ENCODE measurements around the gene PXDC1.
A peak's percentile ranks its signal among the peaks of the same experiment; 100 is the strongest.
"Not testable (repeated sequence)": the region's sequence is repeated elsewhere in the genome, so short reads cannot be mapped to it uniquely, and the experiment has no call there.

PXDC1 gene

DNA sequence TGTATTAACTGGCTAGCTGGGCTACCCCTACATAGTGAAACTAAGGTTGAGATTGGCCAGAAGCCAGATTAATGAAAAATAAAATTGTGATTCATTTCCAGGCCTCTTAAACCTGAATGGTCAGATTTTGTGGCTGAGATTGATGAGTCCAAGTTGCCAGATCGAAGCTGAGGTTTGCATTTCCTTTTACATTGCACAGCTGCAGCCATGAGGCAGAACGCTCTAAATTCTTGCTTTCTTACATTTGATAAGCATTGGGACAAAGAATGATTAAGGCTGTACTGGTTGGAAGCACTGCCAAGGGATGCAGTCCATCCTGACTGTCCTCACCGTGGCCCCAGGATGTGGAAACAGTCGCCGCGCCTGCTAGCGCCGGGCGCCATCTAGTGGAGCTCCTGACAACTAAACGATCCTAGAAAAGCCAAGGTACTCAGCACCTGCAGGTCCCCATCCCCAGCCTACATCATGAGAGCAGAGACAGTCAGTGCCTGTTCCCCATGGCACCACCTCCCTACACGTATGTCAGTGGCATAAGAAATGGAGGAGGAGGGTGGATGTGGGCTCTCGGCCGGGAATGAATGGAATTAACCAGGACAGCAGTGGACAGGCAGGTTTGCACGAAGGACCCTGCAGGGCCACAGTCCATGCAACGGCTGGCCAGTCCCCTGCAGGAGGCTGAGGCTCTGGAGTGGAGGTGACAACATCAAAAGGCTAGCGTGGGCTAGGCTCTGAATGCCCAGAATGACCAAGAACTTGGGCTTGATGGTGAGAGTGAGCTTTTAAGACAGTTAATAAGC, 19.0 kb downstream of the PXDC1 start:
- DNase-seq (ENCODE audit: low read depth, low spot score), result peak; percentile 37

DNA sequence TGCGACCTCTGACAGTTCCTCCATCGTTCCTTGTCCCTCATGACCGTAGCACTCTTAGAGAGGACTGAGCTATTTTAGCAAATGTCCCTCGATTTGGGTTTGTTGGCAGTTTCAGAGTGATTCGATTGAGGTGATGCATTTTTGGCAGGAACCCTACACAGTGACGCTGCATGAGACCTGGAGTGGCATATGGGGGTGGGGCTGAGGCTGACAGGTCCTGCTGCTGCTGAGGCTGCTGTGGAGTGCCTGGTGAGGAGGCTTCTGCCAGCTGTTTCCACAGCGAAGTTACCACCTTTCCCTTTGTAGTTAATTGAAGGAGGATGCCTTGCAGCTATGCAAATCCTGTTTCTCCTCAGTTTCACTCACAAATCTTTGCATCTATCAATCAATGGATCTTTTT, 19.8 kb downstream of the PXDC1 start:
- no peak for DNase-seq (ENCODE audit: low read depth, low spot score)

DNA sequence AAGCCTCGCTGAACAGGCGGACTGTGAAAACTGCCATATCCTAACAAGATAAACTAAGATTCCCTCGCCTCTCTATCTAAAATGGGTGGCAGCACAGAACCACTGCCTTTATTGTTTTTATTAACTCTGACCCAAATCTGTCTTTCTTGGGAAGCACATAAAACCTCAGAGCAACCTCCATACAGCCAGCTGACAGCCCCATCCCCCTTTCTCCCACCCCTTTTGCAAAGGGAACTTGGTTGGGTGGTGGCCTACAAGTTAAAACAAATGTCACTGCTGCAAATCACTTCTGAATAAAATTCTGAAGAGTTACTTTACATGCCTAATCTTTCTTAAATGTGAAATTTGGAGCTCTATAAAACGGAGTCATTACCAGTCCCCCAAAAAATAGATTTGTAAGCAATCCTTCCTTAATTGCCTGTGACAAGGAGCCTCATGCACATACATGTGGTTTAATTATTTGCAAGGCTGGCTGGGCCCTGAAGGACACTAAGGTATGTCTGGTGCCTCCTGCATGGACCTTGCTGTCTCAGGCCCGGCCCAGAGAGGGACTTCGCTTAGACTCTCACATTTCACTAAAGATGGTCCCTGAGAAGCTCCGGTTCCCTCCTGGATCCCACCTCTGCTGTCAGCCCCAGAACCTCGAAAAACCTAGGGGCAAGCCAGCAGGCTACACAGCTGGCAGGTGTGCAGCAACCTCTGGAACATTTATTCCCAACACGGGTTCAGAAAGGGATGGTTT, 21.7 kb downstream of the PXDC1 start:
- DNase-seq (ENCODE audit: low read depth, low spot score), result no peak

DNA sequence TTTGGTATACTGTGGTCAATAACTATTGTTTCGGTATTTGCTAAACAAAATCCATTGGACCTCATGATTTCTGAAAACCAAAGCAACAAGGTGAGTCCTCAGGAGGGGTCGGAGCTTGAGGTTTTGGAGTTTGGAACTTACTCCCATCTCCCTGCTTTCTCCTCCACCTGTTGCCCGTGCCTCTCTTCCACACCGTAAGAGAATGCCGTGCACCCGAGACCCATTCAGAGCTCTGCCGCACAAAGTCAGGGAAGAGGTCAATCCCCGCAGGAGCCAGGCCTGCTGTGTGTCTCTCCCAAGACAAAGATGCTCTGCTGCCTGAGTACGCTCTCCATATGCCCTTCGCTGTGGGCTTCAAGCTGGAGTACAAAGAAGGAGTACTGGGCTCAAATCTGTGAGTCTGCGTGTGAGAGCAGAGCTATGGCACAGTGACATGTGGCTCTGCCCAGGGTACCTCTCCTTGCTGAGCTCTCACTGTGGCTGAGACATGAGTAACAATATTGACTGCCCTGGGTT, 23.9 kb downstream of the PXDC1 start:
- DNase-seq (ENCODE audit: low read depth, low spot score), result no peak

DNA sequence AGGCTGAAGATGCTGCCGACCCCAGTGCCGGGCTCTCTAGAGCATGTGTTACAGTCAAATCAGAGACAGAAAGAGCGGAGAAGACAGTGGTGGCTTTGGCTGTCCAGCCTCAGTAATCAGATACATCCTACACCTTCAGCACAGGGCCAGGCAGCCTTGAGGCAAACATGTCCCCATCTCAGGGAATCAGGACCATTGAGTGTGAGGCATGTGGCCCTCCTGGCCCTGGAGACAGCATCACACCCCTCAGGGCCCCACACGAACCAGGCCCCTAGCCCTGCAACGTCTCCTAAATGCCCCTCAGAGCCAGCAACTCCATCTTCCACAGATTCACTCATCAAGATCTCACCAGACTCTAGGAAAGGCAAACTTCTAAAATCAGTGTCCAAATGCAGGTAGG, 24.5 kb downstream of the PXDC1 start:
- no peak for DNase-seq (ENCODE audit: low read depth, low spot score)

DNA sequence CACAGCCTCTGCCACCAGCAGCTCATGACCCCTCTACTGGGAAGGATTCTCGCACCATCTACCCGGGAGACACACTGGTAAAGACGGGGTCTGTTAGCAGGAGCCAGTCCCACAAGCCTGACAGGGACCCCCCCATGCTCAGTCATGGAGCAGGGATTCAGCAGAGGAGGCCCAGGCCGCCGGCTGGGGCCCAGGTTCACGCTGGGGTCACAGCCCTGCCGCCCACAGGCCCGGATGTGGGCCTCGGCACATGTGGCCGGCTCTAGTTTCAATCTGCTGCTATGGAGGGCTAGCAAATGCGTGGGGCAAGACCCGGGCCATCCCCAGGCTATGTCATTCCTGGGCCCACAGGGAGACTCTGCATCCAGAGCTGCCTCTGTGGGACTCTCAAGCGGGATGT, 25.1 kb downstream of the PXDC1 start:
- no peak for DNase-seq (ENCODE audit: low read depth, low spot score)

DNA sequence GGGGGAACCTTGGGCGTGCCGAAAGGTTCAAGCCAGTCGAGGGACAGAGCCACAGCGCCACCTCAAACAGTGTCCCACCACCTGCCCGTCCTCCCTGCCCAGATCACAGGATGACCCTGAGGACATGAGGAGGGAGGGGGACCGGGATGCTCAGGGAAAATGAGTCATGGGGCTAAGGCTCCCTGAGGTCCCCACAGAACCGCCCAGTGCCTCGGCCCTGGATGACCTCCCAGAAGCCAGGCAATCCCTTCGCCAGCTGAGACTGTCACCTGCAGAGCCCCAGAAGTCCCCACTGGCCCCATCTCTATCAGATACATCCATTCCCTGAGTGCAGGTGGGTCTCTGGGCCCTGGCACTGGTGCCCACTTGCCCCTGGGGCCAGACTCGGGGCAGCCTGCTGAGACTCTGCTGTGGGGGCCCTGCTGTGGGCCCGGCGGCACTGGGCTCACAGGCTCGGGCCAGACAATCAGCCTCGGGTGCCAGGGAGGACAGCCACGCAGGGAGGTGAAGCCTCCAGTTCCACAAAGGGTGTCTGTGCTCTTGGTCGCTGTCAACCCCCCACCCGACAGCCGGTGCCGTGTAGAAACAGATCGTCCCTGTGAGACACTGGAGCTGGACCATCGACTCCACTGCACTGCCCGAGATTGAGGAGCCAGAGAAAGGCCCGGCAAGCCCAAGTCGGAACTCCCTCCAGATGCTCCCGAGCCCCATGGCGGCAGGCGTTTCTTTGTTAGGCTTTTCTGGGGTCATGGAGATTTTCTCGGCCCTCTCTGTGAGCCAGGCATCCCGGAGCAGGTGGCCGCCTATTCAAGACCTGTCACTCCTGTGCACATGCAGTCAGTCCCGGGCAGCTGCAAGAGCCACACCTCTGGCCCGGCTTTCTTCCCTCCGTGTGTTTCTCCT, 26.1 kb downstream of the PXDC1 start:
- no peak for DNase-seq (ENCODE audit: low read depth, low spot score)

DNA sequence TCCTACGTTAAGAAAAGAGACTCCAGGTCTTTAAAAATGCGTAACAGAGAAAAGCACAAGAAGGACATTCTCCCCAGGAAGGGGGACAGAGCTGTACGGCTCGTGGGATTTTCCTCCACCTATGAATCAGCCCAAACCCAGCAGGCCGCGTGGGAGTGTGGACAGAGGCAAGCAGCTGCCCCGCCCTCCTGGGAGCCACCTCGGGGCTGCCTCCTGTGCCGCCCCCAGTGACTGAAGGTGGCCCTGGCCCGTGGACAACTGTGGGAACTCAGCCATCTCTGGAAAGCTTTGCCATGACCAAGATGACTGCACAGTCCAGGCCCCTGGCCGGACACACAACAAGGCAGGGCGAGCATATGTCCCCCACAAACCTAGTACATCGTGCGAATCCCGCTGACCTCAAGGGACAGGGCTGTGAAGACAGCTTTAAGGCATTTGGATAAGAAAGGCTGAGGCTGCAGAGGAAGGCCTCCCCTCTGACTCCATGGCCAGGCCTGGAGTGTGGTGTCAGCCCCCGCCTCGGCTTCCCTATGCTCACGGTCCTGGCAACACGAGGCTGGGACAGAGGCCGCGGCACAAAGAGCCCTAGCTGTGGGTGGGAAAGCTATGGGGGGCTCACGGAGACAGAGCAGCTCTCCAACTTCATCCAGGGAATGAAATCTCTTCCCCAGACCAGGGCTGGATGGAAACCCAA, 26.9 kb downstream of the PXDC1 start:
- DNase-seq (ENCODE audit: low read depth, low spot score), result no peak

DNA sequence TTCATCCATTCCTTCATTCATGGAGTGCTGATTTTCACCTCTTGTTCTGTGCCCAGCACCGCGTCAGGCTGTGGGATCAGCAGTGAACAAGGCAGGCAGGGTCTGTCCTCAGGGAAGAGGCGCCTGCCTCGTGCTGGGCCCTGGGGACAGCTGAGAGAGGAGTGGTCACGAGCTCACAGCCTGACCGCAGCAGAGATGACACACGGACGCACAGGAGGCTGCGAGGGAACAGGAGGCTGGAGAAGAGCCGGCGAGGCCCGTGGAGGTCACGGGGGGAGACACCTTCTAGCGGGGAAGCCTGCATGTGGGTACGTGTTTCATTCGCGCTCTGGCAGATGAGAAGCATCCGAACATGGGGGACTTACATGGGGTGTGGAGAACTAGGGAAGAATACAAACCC, 27.5 kb downstream of the PXDC1 start:
- DNase-seq (ENCODE audit: low read depth, low spot score), result no peak

DNA sequence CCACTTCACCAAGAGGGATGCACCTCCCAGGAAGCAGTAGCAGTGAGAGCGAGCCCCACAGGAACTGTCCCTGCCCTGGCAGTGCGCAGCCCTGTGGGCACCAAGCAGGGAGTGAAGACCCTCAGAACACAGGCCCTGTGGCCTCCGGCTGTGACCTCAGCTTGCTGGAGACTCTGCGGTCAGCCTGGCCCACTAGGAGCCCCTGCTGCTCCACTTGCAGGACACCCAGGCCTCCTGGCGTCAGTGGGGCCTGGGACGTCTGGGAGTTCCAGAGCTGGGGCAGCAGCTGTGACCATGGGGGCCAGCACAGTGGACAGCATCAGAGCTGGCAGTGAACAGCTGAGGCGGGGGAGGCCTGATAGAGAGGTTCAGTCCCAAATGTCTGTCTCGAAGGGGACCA, 28.3 kb downstream of the PXDC1 start:
- DNase-seq (ENCODE audit: low read depth, low spot score), result no peak

DNA sequence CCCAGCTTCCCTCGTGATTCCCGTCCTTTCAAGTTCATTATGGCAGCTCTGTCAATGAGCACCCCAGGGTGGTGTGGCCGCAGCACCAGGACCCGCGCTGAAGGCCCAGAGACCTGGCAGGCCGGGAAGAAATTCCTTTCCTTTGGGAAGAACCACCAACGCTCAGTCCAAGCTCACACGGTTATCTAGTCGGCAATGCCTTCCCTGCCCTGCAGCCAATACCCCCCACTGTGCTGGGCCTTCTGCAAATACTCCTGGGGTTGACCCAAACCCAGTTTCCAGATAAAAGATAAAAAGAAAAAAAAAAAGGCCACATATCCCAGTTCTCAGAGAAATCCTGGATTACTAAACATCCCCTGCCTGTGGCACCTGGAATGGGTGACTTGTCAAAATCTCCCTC, 28.7 kb downstream of the PXDC1 start:
- DNase-seq (ENCODE audit: low read depth, low spot score), result no peak

DNA sequence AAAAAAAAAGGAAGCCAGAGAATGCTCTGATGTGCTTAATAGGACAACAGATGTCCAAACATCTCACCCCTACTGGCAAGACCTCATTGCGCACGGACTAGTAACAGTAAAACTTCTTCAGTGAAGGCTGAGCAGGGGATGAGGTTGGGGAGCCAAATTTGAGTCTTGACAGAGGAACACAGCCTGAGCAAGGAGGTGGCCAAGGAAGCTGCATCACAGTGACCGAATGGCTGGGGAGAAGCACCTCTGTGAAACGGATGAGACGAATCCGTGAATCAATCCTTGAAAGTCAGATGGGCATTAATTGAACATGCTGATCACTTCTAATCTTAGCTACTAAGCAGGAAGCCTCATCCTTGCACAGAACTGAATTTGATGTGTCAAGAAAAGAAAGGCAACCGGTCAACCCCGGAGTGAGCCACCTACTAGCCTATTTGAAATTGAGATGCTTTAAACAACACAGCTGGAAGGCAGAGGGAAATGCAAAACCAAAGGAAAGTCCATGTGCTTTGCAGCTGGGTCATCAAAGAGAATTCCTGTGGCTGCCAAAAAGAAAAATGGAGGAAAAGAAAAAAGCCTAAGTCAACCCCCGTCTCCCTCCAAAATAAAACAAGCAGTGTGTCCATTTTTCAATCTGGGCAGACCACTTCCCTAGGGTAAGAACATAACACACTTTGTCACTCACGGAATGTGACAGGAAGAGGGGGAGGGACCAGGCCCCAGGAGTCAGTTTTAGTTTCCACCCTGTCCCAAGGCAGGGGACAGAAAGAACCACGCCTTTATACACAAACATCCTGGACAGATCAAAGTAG, 29.5 kb downstream of the PXDC1 start:
- no peak for DNase-seq (ENCODE audit: low read depth, low spot score)

DNA sequence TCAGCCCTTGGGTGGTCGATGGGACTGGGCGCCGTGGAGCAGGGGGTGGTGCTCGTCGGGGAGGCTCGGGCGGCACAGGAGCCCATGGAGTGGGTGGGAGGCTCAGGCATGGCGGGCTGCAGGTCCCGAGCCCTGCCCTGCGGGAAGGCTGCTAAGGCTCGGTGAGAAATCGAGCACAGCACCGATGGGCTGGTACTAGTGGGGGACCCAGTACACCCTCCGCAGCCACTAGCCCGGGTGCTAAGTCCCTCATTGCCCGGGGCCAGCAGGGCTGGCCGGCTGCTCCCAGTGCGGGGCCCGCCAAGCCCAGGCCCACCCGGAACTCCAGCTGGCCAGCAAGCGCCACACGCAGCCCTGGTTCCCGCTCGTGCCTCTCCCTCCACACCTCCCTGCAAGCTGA, 30.7 kb downstream of the PXDC1 start:
- not testable (repeated sequence) for DNase-seq (ENCODE audit: low read depth, low spot score)

DNA sequence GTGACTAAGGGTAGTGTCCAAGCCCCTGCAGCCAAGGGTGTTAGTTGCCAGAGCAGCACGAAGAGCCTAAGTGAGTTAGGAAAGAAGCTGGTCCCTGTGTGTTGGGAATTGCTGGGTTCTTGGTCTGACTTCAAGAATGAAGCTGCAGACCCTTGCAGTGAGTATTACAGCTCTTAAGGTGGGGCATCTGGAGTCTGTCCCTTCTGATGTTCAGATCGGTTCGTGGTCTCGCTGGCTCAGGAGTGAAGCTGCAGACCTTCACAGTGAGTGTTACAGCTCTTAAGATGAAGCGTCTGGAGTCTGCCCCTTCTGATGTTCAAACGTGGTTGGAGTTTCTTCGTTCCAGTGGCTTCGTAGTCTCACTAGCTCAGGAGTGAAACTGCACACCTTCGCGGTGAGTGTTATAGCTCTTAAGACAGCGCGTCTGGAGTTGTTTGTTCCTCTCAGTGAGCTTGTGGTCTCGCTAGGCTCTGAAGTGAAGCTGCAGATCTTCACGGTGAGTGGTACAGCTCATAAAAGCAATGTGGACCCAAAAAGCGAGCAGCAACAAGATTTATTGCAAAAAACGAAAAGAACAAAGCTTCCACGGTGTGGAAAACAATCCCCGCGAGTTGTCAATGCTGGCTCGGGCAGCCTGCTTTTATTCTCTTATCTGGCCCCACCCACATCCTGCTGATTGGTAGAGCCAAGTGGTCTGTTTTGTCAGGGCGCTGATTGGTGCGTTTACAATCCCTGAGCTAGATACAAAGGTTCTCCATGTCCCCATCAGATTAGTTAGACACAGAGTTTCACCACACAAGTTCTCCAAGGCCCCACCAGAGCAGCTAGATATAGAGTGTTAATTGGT, 31.8 kb downstream of the PXDC1 start:
- no peak for DNase-seq (ENCODE audit: low read depth, low spot score)

DNA sequence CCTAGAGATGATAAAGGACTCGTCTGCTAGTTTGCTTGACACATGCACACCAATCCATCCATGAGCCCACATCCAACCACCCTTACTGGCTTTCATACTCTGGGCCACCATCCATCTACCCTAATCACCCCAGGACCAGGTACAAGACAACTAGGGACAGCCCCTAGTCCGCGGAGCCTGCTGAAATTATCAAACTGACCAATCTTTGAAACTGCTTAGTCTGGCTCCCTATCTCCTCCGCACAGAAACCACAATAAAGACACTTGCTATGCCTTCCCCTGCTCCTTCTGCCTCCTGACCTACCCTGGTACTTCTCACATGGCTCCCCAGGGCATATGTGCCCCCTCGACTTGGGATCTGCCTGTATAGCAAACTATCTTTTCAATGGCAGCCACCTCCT, 33.1 kb downstream of the PXDC1 start:
- DNase-seq (ENCODE audit: low read depth, low spot score), result no peak

DNA sequence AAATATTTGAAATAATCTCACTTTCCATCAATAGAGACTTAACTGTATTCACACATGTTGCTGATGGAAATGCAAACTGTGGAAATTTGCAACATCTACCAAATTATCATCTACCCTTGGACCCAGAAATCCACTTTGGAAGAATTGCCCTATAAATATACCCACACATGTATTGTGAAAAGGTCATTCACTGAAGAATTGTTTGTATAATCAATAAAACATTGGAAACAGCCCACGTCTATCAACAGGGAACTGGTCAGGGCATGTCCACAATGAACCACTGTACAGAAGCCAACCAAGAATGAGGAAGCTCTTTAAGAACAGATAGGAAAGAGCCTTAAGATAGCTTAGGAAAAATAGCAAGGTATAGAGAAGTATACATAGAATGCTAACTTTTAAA, 36.2 kb downstream of the PXDC1 start:
- DNase-seq (ENCODE audit: low read depth, low spot score), result no peak

DNA sequence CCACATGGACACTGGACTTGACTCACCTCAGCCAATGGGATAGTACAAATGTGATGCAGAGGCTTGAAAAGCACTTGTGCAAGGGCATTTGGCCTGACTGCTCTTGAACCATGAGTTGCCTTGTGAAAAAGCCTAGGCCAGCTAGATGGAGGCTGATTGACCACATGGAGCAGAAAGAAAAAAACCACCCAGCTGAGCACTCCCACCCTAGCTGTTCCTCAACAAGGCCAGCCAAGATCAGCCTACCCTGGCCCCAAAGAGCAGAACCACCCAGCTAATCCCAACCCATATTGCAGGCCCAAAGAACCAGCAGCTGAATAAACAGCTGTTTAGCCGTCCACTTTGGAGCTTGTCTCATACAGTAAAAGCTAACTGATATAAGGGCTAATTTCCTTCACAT, 36.7 kb downstream of the PXDC1 start:
- DNase-seq (ENCODE audit: low read depth, low spot score), result no peak

DNA sequence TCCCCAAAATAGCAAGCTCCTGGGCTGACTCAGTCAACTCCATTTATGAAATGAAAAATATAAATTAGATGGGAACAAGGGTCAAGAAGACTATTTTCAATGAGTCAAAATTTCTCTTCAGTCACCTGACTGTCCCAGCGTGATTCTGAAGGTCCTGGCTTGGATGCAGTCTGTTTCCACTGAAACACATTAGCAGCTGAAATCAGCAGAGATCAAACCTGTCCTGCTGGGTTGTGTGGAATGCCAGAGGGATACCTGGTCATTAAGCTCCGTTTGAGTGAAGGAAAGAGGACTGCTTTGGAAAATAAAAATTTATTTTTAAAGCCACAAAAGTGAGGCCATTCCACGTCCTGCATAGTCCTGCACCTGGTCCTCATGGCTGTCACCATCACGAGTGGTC, 37.4 kb downstream of the PXDC1 start:
- no peak for DNase-seq (ENCODE audit: low read depth, low spot score)

DNA sequence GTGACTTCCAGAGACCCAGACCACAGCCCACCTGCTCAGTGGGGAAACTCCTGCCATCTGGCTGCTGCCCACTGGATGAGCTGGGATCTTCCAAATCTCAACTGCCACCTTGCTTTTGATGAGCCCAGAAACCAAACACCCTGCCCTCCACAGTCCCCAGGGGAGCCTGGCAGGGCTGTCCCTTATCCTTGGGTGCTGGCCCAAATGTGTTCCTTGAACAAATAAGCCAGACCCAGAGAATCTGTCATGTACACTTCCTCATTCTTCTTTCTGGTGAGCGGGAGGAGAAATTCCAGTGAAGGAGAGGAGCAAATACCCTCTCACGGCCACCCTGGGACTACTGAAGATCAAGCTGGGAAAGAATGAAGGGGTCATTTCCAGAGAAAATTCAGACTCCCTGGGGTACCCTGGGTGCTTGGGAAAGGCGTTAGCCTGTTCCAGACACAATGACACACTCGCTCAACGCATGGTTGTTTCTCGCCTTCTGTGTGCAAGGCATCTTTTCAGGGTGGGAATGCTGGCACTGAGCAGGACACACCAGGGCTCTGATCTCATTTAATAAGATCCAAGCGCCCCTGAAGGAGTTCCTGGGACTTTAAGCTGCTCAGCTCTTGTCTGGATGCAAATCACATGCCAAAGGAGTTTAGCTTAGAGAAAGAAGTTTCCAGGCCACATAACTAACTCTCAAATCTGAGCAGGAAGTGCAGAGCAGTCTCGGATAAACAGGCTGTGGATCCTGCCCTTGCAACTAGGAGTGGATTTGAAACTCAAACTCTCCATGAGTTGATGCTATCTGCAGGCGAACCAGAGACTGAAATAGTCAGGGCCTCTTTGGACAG, 38.5 kb downstream of the PXDC1 start:
- no peak for DNase-seq (ENCODE audit: low read depth, low spot score)
